GM18498 (cell line): ENCODE results near the gene FAAH2.
"Not testable (repeated sequence)": the region's sequence is repeated elsewhere in the genome, so short reads cannot be mapped to it uniquely, and the experiment has no call there.

ENCODE experiments used
- ATAC-seq: cut with Tn5 transposase; IDR thresholded peaks from one replicate; pipeline ENCODE4 v1.9.1; 2021; ENCODE audit warnings: mild to moderate bottlenecking, moderate library complexity; ENCODE audit not compliant: unreplicated experiment

The FAAH2 gene

GRCh38 chrX:57380026-57380796, 93.7 kb downstream of the FAAH2 start:
- ATAC-seq, result no peak

GRCh38 chrX:57394162-57394561, 107.7 kb downstream of the FAAH2 start:
- ATAC-seq, result not testable (repeated sequence)

GRCh38 chrX:57403191-57403590, 116.7 kb downstream of the FAAH2 start:
- ATAC-seq, result not testable (repeated sequence)

GRCh38 chrX:57406149-57406548, 119.6 kb downstream of the FAAH2 start:
- ATAC-seq, result no peak

GRCh38 chrX:57417827-57418226, 131.3 kb downstream of the FAAH2 start:
- no peak for ATAC-seq

- no peak for ATAC-seq
Measured at GRCh38 chrX:57422289-57422688, 135.8 kb downstream of the FAAH2 start.

GRCh38 chrX:57422790-57423189, 136.3 kb downstream of the FAAH2 start:
- no peak for ATAC-seq

GRCh38 chrX:57445076-57445475, 158.6 kb downstream of the FAAH2 start:
- ATAC-seq, result no peak

- no peak for ATAC-seq
Measured at GRCh38 chrX:57445832-57446231, 159.3 kb downstream of the FAAH2 start.

- no peak for ATAC-seq
Measured at GRCh38 chrX:57447856-57448255, 161.3 kb downstream of the FAAH2 start.

- no peak for ATAC-seq
Measured at GRCh38 chrX:57451426-57452020, 165.0 kb downstream of the FAAH2 start.

- ATAC-seq, result no peak
Measured at GRCh38 chrX:57453901-57454300, 167.4 kb downstream of the FAAH2 start.

GRCh38 chrX:57481514-57481913, 195.0 kb downstream of the FAAH2 start:
- no peak for ATAC-seq

- no peak for ATAC-seq
Measured at GRCh38 chrX:57516491-57516890, 230.0 kb downstream of the FAAH2 start.

GRCh38 chrX:57519578-57520118, 233.1 kb downstream of the FAAH2 start:
- ATAC-seq, result no peak

- ATAC-seq, result peak; percentile 61
Measured at GRCh38 chrX:57528670-57529255, 242.3 kb downstream of the FAAH2 start.
